Left renal cortex interstitium (tissue), 4 donors: ENCODE measurements around the gene PPCDC. TPM values are rescaled to one million over a fixed set of nuclear protein-coding genes. Genes with fewer than 3 reads are reported as not detected.

Experiments
- DNase-seq, 4 donors: peaks; one replicate each; pipeline ENCODE4 v3.0.0-alpha.2; 2013; ENCODE audit warnings: low read depth in 4 of 4, low spot score in 2 of 4, missing footprints in 1 of 4
- polyA plus RNA-seq, 4 donors: library from polyadenylated mRNA; unstranded; fragments of 120-200 nt; gene quantifications; one replicate each; pipeline ENCODE4 v1.2.1, GENCODE V29; 2013; ENCODE audit not compliant: insufficient read length in 4 of 4

Gene PPCDC
- polyA plus RNA-seq = 10 to 100 TPM; 11.1 to 15.1 (median 14.3) TPM

DNA sequence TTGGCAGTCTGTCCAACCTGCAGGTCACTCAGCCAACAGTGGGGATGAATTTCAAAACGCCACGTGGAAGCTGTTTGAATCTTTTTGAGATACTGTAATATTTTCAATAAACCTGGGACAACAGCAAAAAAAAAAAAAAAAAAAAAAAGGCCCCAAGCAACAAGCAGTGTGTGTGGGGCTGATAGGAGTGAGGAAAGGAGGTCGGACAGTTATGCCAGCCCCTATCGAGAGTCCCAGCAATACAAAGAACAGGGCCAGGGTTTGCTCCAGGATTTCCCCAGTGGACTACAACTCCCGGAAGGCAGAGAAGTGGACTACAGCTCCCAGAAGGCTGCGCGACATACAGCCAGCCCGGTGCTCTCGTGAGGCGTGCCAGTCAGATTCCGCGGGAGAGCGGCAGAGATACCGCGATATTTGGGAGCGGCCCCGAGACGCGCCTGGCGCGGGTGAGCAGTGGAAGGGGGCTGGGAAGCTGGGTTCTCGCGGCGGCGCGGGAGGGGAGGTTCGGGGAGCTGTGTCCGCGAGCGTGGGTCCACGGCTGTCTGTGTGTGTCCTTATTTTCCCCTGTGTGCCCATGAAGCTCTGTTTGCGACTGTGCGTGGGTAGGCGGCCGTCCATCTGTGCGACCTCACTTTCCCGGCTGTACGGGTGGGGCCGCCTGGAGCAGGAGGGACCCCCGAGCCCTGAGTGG lies at the start of gene PPCDC:
PPCDC (plus strand) TSS at position 410 of the 691 bp plus-strand sequence. CDS start 4,729 bp downstream, outside the sequence.
- peak; percentile 73 to 97 (median 88) for DNase-seq

GRCh38 chr15:74976159-74976558 lies 47.2 kb upstream of the PPCDC start:
- DNase-seq = no peak

DNA sequence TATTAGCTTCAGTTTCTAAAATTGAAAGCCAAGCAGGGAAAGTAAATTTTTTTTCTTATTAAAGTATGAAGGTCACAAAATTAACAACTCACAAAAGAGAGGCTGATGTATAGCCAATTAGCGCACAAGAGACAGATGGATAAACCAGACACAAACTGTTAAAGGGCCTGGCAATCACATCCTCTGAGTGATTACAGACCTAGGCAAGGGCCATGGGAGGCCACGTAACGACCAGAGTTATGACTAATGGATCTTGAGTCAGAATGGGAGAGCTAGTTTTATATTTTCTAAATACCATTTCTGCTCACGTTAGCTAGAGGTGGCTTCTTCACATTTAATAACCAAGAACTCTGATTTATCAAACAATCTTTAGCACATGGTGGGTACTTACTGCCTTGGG lies 45.8 kb upstream of the PPCDC start:
- DNase-seq = no peak

GRCh38 chr15:74978077-74978476 lies 45.3 kb upstream of the PPCDC start:
- DNase-seq = no peak

GRCh38 chr15:74978503-74978902 lies 44.9 kb upstream of the PPCDC start:
- DNase-seq = no peak

DNA sequence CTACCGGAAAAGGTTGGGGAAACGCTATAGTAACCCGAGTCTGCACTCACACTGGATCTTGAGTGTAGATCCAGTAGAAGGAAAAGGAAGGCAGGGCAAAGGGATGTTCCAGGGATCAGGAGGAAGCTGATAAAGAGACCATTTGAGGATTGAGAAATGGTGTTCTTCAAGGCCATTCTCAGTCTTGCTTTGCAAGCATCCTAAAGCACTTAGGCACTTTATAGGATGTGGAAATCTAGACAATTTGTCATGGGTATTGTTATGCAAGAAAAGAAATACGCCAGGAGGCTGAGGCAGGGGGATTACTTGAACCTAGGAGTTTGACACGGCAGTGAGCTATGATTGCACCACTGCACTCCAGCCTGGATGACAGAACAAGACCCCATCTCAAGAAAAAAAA lies 41.2 kb upstream of the PPCDC start:
- no peak for DNase-seq

- no peak for DNase-seq
Observed at GRCh38 chr15:74983725-74984231, 39.6 kb upstream of the PPCDC start.

DNA sequence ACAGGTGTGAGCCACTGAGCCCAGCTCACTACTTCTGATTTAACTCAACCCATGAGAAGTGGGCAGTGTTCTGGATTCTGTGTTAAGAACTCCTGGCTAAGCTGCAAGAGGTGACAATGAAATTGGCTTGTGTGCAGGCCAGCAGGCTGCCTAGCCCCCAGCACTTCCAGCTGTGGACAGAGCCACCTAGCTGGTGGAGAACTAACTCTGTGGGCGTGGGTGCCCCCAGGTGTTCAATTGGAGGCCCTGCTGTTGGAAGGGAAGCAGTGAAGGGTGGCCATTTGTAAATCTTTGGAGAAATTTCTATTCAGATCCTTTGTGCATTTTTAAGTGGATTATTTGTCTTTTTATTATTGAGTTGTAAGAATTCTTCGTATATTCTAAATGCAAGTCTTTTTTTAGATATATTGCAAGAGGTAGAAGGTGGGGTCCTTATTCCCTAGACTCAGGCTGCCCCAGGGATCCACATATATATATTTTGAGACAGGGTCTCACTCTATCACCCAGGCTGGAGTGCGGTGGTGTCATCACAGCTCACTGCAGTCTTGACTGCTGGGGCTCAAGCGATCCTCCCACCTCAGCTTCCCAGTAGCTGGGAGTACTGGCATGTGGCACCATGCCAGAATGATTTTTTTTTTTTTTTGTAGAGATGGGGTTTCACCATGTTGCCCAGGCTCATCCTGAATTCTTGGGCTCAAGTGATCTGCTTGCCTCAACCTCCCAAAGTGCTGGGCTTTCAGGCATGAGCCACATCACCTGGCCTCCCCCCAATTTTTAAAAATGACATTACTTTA lies 35.2 kb upstream of the PPCDC start:
- DNase-seq = no peak

- DNase-seq = no peak
Observed at GRCh38 chr15:74989527-74989926, 33.9 kb upstream of the PPCDC start.

DNA sequence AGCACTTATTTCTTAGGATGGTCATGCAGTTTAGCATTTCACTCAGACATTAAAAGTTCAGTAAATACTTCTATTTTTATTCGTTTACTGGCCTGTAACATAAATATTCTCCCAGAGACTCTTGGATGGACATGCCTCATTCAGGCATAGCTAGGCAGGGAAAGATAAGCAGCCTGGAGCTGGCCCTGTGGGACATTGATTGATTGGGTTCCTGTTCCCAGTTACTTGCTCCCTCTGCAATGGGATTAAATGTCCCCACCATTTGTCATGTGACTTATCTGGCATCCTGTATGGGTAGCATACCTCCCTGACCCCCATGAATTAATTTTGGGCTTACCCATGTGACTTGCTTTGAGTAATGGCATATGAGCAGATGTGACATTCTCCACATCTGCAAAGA lies 30.8 kb upstream of the PPCDC start:
- no peak for DNase-seq

DNA sequence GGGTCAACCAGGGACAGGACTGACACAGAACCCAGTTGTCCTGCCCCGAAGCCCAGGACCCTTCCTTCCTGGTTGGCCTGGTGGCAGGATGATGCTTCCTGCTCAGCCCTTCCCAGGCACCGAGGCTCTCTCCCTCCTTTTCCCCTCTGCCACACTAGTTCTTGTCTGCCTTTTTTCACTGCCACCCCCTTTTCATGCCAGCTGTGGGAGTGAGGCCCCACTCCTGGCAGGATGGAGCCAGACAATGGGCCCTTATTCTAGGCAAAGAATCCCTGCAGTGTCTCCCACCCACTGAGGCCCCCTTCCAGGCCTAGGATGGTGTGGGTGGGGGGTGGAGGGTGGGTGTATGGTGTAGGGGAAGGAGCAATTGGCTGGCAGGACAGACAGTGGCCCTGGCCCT lies 29.2 kb upstream of the PPCDC start:
- no peak for DNase-seq

GRCh38 chr15:74994685-74995084 lies 28.7 kb upstream of the PPCDC start:
- no peak for DNase-seq

GRCh38 chr15:74995182-74995778 lies 28.1 kb upstream of the PPCDC start, which contains the start of gene SCAMP5:
Gene SCAMP5 (plus strand): TSS chr15:74995563. CDS start chr15:75011840, 16,277 bp downstream.
- peak; percentile 55 to 91 (median 85) for DNase-seq

- peak in 2 of 4 donors; percentile 5 to 21 for DNase-seq
Observed at GRCh38 chr15:74995779-74996765, 27.3 kb upstream of the PPCDC start.

GRCh38 chr15:74997141-74997540 lies 26.2 kb upstream of the PPCDC start:
- DNase-seq = no peak

GRCh38 chr15:74997543-74997942 lies 25.8 kb upstream of the PPCDC start:
- no peak for DNase-seq

DNA sequence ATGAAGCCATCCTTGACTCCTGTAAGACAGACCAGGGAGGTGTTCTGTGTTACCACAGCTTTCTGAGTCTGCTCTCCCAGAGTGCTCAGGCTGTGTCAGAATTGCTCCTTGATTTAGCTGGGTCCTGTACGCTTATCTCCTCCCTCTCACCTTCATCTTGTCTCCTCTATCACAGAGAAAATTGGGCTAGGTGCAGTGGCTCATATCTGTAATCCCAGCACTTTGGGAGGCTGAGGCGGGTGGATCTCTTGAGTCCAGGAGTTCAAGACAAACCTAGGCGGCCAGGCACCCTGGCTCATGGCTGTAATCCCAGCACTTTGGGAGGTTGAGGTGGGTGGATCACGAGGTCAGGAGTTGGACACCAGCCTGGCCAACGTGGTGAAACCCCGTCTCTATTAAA lies 22.1 kb upstream of the PPCDC start:
- DNase-seq = no peak

DNA sequence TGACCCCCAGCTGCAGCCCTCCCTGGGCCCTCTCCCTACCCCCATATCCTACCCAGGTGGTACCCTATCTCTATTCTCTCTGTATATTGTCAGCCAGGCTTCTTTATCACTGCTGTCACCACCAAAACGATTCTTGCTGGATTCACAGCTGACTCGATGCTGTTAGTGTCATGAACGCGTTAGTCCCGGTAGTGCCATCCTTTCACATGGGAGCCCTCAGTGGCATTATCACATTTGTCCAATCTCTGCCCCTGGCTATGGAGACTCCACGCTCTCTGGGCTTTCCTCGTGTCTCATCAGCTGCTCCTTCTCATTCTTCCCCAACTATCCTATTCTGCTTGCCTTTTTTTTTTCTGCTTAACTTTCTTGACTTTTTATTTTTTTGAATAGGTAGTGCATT lies 21.0 kb upstream of the PPCDC start:
- DNase-seq = no peak

- DNase-seq = no peak
Observed at GRCh38 chr15:75007216-75007615, 16.2 kb upstream of the PPCDC start.

- no peak for DNase-seq
Observed at GRCh38 chr15:75008221-75008625, 15.2 kb upstream of the PPCDC start.
